MCF 10A (cell line): ENCODE measurements around the gene PTPRU. TPM values are rescaled to one million over a fixed set of nuclear protein-coding genes. Genes with fewer than 3 reads are reported as not detected.

Experiments used
- BruUV-seq: library from RNA; stranded (reverse); fragments of 400-500 nt; replicated peaks from 2 replicates; lab custom pipeline; 2021; lab: Mats Ljungman, UMichigan
- CTCF ChIA-PET: fragments of 300-600 bp; sonication (Branson Sonifier 250); formaldehyde crosslinking; extraction: SDS; loops from one replicate; lab custom pipeline; 2021; ENCODE audit warnings: antibody characterized with exemption, inconsistent platforms; lab: Yijun Ruan, JAX
- POLR2A ChIA-PET: fragments of 300-600, 350-650 bp; sonication (Branson Sonifier 250); formaldehyde crosslinking; extraction: SDS; loops from one replicate; lab custom pipeline; 2020; ENCODE audit warnings: antibody characterized with exemption, inconsistent platforms; lab: Yijun Ruan, JAX
- DNase-seq: peaks from one replicate; pipeline ENCODE4 v3.0.0-alpha.2; 2018; ENCODE audit not compliant: unreplicated experiment
- H3K27ac Mint-ChIP-seq: one replicate; pipeline ENCODE4 v1.8.0; 2022; ENCODE audit warnings: mild to moderate bottlenecking, low read depth, mixed read lengths; ENCODE audit not compliant: unreplicated experiment
- H3K27me3 Mint-ChIP-seq: one replicate; pipeline ENCODE4 v1.8.0; 2022; ENCODE audit warnings: mixed read lengths; ENCODE audit not compliant: insufficient read depth, unreplicated experiment
- H3K36me3 Mint-ChIP-seq: one replicate; pipeline ENCODE4 v1.8.0; 2022; ENCODE audit warnings: mild to moderate bottlenecking, moderate library complexity, mixed read lengths; ENCODE audit not compliant: insufficient read depth, unreplicated experiment
- H3K4me1 Mint-ChIP-seq: one replicate; pipeline ENCODE4 v1.8.0; 2022; ENCODE audit warnings: mixed read lengths; ENCODE audit not compliant: insufficient read depth, unreplicated experiment
- H3K4me3 Mint-ChIP-seq: one replicate; pipeline ENCODE4 v1.8.0; 2022; ENCODE audit warnings: mild to moderate bottlenecking, moderate library complexity, mixed read lengths; ENCODE audit not compliant: unreplicated experiment
- H3K9me3 Mint-ChIP-seq: one replicate; pipeline ENCODE4 v1.8.0; 2022; ENCODE audit warnings: mixed read lengths; ENCODE audit not compliant: unreplicated experiment
- intact Hi-C: fragments of 100-400 bp; cut with micrococcal nuclease; formaldehyde crosslinking; loops from 2 replicates; pipeline ENCODE4 v1.14.1; 2022
- total RNA-seq: library from RNA; stranded (reverse); gene quantifications from 2 replicates; pipeline ENCODE4 v1.2.3, GENCODE V29; 2022
- TF ChIP-seq, protein P1 (sequence below): fragments of 200-600 bp; IDR thresholded peaks from one replicate; pipeline ENCODE4 v1.8.0; 2022; ENCODE audit warnings: antibody characterized with exemption, mild to moderate bottlenecking; ENCODE audit not compliant: unreplicated experiment

The PTPRU gene
- total RNA-seq, 1 experiment from 2014 or later = 24.1 TPM

DNA sequence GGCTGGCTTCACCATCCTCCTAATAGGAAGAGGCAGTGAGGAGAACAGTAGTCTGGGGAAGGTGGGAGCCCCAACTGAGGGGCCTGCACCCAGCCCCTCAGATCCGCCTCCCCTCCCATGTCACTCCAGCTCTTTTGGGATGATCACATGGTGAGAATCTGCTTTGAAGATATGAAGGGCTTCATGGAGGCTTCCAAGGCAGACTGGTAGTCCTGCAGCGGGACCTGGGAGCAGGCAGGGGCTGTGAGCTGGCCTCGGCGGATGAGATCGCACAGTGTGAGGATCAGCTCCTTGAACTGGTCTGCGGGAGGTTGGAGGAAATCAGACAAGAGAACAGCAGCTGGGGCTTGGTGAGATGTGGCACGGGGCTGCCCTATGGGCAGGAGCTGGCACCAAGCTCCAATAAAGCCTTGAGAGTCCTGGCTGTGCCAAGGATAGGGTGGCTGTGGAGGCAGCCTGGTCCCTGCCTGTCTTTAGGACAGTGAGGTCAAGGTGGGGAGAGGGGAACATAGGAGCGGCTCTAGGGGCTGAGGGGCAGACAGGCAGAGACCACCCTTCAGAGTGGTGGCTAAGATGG is 42.4 kb upstream of the PTPRU start:
- TF ChIP-seq, protein P1, sequence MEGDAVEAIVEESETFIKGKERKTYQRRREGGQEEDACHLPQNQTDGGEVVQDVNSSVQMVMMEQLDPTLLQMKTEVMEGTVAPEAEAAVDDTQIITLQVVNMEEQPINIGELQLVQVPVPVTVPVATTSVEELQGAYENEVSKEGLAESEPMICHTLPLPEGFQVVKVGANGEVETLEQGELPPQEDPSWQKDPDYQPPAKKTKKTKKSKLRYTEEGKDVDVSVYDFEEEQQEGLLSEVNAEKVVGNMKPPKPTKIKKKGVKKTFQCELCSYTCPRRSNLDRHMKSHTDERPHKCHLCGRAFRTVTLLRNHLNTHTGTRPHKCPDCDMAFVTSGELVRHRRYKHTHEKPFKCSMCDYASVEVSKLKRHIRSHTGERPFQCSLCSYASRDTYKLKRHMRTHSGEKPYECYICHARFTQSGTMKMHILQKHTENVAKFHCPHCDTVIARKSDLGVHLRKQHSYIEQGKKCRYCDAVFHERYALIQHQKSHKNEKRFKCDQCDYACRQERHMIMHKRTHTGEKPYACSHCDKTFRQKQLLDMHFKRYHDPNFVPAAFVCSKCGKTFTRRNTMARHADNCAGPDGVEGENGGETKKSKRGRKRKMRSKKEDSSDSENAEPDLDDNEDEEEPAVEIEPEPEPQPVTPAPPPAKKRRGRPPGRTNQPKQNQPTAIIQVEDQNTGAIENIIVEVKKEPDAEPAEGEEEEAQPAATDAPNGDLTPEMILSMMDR = no peak
- no peak overlapping the region for H3K4me3 Mint-ChIP-seq
- no TSS peak for BruUV-seq
- H3K4me1 Mint-ChIP-seq = peaks cover 9% of the 10 kb centered on the region
- no peak for DNase-seq
- peaks cover 28% of the 10 kb centered on the region for H3K36me3 Mint-ChIP-seq
- no peaks in the 10 kb centered on the region for H3K27me3 Mint-ChIP-seq
- peak overlapping the region; percentile 27 for H3K27ac Mint-ChIP-seq
- ChIA-PET POLR2A (interaction anchor here (4.0 kb wide), 1 partner anchor 12 kb away, joined by 29 read pairs; the partner anchor contains the start of gene SRSF4), CTCF (interaction anchor here (0.5 to 8.1 kb wide), 6 partner anchors 8 to 409 kb away, joined by 3 to 71 read pairs (median 4); partner anchors contain the start of gene SRSF4)
- intact Hi-C loops = no loop called here
- H3K9me3 Mint-ChIP-seq = no peaks in the 10 kb centered on the region

- TF ChIP-seq, protein P1 = no peak
- POLR2A ChIA-PET = interaction anchor here (4.0 kb wide), 1 partner anchor 14 kb away, joined by 29 read pairs; the partner anchor contains the start of gene SRSF4
- Mint-ChIP-seq H3K36me3 (peaks cover 38% of the 10 kb centered on the region), H3K4me1 (peaks cover 7% of the 10 kb centered on the region), H3K27ac (no peak overlapping the region), H3K4me3 (no peak overlapping the region), H3K27me3 (no peaks in the 10 kb centered on the region), H3K9me3 (no peaks in the 10 kb centered on the region)
- peak; percentile 78 for DNase-seq
- BruUV-seq = no TSS peak
- intact Hi-C loops = no loop called here
- CTCF ChIA-PET = interaction anchor here (0.5 to 8.1 kb wide), 3 partner anchors 14 to 314 kb away, joined by 3 to 71 read pairs (median 9); partner anchors contain the start of gene SRSF4
These were observed 40.4 kb upstream of the PTPRU start for GRCh38 chr1:29195881-29196291.

DNA sequence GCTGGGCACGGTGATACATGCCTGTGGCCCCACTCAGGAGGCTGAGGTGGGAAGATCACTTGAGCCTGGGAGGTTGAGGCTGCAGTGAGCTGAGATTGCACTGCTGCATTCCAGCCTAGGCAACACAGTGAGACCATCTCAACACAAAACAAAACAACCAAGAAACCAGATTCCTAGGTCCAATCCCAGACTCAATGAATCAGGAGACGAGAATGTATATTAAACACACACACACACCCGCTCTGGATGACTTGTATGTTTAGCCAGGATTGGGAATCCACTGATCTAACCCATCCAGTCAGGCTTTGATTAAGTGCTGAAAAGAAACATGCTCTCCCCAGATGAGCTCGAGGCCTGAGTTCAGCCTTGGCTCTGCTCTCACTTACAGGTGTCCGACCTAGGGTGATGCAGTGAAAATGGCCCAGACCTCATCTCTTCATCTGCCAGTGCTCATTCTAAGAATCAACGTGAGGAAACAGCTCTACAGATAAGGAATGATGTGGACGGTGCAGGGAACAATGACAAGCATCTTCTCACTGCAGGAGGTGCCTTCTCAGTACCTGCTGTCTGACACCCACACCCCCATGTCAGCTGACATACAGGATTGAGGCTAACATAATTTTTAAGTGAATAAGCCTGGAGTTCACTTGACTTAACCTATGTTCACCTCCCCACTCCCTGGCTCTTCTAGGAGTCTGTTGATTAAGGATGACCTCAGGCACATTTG is 39.3 kb upstream of the PTPRU start:
- H3K27me3 Mint-ChIP-seq = no peaks in the 10 kb centered on the region
- ChIA-PET POLR2A (interaction anchor here (0.7 to 4.0 kb wide), 4 partner anchors 15 to 461 kb away, joined by 4 to 29 read pairs (median 4); partner anchors contain the start of genes MECR, SRSF4 and YTHDF2), CTCF (interaction anchor here (0.5 to 8.1 kb wide), 10 partner anchors 10 to 666 kb away, joined by 3 to 71 read pairs (median 4); partner anchors contain the start of gene SRSF4)
- intact Hi-C loops = no loop called here
- peaks cover 42% of the 10 kb centered on the region for H3K36me3 Mint-ChIP-seq
- no peak for DNase-seq
- TF ChIP-seq, protein P1 = no peak
- H3K4me3 Mint-ChIP-seq = no peak overlapping the region
- no peaks in the 10 kb centered on the region for H3K4me1 Mint-ChIP-seq
- H3K9me3 Mint-ChIP-seq = no peaks in the 10 kb centered on the region
- no TSS peak for BruUV-seq
- no peak overlapping the region for H3K27ac Mint-ChIP-seq

DNA sequence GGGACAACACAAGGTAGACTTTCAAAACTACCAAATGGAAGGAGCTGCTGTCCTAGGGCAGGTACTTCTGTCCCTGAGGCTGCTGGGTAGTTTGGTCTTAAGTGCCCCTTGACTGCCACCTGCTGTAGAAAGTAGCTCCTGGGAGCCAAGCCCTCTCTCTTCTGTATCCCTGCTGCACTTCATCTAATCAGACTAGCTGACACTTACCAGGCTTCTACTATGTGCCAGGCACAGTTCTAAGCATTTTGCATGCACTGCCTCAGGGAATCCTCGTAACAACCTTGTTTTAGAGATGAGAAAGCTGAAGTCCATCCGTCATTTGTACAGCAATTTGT is 38.8 kb upstream of the PTPRU start:
- no peak overlapping the region for H3K27ac Mint-ChIP-seq
- no peak overlapping the region for H3K4me3 Mint-ChIP-seq
- DNase-seq = peak; percentile 66
- ChIA-PET POLR2A (interaction anchor here (0.6 to 4.0 kb wide), 5 partner anchors 16 to 461 kb away, joined by 3 to 29 read pairs (median 4); partner anchors contain the start of genes MECR, PTPRU, SRSF4 and YTHDF2), CTCF (interaction anchor here (0.6 to 8.1 kb wide), 10 partner anchors 11 to 1522 kb away, joined by 3 to 71 read pairs (median 4); partner anchors contain the start of gene SRSF4)
- H3K9me3 Mint-ChIP-seq = no peaks in the 10 kb centered on the region
- peaks cover 5% of the 10 kb centered on the region for H3K4me1 Mint-ChIP-seq
- no peaks in the 10 kb centered on the region for H3K27me3 Mint-ChIP-seq
- TF ChIP-seq, protein P1 = peak; percentile 25
- peaks cover 41% of the 10 kb centered on the region for H3K36me3 Mint-ChIP-seq
- BruUV-seq = no TSS peak
- intact Hi-C loops = no loop called here
